Islet precursor cell (in vitro differentiated cells): ENCODE measurements around the gene FNIP1.
"Not testable (repeated sequence)": the region's sequence is repeated elsewhere in the genome, so short reads cannot be mapped to it uniquely, and the experiment has no call there.

ENCODE experiments used
- DNase-seq: peaks from one replicate; pipeline ENCODE4 v3.0.0-alpha.2; 2018

The FNIP1 gene

GRCh38 chr5:131635684-131636572 lies 160.9 kb downstream of the FNIP1 start:
- DNase-seq = no peak

DNA sequence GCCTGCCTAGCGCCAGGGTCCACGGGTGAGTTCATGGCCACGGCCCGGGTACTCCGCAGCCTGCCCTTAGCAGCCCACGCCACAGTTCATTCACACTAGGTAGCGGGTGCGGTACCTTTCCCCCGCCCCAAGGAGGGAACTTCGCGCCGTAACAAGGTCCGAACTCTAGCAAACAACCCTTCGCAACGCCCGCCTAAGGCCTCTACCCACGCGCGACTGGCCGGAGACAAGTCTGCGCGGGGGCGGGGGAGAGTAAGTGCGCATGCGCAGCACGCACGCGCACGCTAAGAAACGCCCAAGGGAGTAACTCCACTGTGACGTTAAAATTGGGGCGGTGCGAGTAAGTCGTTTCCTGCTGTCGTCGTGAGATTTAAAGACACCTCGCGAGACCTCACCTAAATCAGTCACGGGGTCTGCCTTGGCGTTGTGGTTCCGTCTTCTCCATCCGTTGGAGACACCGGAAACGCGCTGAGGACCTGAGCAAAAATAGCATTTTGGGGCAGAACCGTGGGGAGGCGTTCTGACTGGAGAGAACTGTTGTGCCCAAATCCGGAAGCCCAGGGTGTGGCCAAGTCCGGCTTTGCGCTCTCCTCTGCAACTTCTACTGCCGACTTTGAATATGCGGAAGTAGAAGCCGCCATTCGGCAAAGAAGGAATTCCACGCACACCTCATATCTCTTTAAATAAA lies 161.7 kb downstream of the FNIP1 start, which contains the start of gene RAPGEF6:
Gene RAPGEF6 (minus strand): TSS at position 234 of the 688 bp plus-strand sequence. CDS start 199 bp downstream, at position 35.
- DNase-seq = peak; percentile 99

- peak; percentile 89 for DNase-seq
Measured at GRCh38 chr5:131634666-131634995, 162.2 kb downstream of the FNIP1 start.

DNA sequence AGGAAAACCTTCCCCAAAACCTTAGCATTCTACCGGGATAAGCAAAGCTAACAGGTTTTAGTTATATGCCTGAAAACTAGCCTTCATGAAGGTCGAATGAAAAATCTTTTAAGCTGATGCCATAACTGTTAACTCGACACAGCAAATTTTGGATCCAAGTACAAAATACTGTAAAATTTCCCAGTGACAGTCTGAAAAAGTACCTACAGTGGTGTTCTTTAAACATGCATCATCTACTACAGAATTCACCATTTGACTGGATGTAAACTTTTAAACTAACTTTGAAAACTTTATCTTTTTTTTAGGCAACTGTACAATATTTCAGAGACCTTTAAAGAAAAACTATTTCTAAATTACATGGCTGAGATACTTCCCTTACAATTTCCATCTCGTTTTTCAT lies 162.6 kb downstream of the FNIP1 start:
- no peak for DNase-seq

- DNase-seq = no peak
Measured at GRCh38 chr5:131633830-131634229, 163.0 kb downstream of the FNIP1 start.

- no peak for DNase-seq
Measured at GRCh38 chr5:131630963-131631350, 165.9 kb downstream of the FNIP1 start.

GRCh38 chr5:131630208-131630962 lies 166.4 kb downstream of the FNIP1 start:
- DNase-seq = no peak

DNA sequence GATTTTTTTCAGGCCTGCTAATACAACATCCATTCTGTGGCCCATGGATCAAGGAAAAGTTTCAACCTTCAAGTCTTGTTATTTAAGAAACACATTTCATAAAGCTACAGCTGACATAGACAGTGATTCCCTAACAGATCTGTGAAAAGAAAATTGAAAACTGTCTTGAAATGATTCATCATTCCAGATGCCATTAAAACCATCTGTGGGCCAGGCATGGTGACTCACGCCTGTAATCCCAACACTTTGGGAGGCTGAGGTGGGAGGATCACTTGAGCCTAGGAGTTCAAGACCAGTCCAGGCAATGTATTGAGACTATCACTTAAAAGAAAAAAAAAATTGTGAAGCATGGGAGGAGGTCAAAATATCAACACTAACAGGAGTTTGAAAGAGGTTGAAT lies 167.8 kb downstream of the FNIP1 start:
- DNase-seq = no peak

DNA sequence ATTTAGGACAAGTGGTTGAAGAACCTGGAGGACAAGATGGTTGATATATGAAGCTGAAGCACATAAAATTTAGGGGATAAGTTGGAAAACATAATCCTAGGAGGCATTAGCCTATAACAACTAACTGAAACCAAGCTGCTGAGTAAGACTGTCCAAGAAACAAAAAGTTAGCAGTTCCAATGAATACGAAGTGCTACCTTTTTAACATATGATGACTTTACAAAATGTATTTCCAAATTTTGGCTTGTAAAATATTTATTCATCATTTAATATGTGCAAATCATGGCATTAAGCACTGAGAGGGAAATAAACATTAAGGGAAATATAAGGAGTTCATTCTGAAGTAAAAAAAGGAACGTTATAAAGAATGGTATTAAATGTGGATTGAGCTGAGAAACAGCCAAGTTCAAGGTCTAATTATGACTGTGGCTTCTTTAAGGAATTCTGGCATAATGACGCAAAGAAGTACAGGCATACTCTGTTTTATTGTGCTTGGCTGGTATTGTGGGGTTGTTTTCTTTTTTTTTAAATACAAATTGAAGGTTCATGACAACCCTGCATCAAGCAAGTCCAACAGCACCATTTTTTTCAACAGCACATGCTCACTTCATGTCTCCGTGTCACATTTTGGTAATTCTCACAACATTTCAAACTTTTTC lies 169.5 kb downstream of the FNIP1 start:
- no peak for DNase-seq

DNA sequence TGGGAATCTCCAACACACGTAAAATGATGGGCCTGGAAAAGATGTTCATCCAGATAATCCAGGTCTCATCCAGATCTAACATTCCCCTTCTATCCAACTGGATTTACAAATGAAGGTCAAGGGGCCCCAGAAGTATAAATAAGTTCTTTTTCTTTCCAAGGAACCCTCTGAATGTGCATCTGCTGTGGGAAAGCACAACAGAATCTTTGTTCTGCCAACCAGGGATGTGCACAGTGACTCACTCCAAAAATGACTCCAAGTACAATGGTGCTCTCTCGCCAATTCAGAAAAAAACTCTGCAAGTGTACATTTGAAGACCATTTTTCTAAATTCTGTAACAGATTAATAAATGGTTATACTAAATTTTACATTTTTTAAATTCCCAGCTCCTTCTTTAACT lies 174.2 kb downstream of the FNIP1 start:
- DNase-seq = peak; percentile 64

- not testable (repeated sequence) for DNase-seq
Measured at GRCh38 chr5:131621164-131621563, 175.7 kb downstream of the FNIP1 start.

DNA sequence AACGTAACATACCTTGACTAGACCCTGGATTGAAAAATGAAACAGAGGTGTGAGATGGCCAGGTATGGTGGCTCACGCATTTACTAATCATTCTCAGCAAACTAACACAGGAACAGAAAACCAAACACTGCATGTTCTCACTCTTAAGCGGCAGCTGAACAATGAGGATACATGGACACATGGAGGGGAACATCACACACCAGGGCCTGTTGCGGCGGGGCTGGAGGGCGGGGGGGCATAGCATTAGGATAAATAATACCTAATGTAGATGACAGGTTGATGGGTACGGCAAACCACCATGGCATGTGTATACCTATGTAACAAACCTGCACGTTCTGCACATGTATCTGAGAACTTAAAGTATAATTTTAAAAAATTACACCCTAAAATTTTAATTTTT lies 177.7 kb downstream of the FNIP1 start:
- DNase-seq = no peak

DNA sequence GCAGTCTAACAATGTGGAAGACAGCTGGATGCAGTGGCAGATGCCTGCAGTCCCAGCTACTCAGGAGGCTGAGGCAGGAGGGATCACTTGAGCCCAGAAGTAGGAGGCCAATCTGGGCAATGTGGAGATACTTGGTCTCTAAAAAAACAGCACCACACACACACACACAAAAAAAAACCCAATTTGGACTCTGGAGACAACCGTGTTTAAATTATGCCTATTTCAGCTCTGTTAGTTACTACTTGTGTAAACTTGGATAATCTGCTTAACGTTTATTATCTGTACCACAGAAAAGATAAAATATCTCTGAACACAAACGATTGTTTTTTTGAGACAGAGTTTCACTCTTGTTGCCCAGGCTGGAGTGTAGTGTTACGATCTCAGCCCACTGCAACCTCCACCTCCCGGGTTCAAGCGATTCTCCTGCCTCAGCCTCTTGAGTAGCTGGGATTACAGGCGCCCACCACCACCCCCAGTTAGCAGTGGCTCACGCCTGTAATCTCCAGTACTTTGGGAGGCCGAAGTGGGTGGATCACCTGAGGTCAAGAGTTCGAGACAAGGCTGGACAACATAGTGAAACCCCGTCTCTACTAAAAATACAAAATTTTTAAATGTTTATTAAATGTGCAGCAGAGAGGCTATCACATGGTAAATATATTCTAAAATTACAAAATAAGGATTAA lies 179.5 kb downstream of the FNIP1 start:
- no peak for DNase-seq

DNA sequence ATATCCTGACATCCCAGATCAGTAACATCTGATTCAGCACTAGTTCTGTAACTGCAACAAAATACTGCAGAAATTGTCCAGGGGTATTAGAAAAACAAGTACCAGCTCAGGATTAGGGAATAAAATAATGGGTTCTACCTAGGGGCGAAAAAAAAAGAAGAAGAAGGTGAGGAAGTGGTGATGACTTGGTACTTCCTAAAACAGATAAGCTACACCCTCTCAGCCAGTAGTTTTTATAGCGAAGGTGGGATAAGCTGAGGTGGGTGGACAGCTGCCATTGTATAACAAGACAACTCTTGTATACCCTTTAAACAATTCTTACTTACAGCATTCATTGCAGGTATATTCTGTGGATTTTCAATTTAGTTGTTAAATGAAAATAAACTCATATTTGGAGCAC lies 180.9 kb downstream of the FNIP1 start:
- DNase-seq = no peak

GRCh38 chr5:131613423-131613822 lies 183.4 kb downstream of the FNIP1 start:
- no peak for DNase-seq

GRCh38 chr5:131611064-131611381 lies 185.8 kb downstream of the FNIP1 start:
- no peak for DNase-seq

GRCh38 chr5:131610198-131611063 lies 186.4 kb downstream of the FNIP1 start:
- peak; percentile 78 for DNase-seq

GRCh38 chr5:131609774-131610173 lies 187.0 kb downstream of the FNIP1 start:
- no peak for DNase-seq

GRCh38 chr5:131608597-131608996 lies 188.2 kb downstream of the FNIP1 start:
- DNase-seq = no peak

DNA sequence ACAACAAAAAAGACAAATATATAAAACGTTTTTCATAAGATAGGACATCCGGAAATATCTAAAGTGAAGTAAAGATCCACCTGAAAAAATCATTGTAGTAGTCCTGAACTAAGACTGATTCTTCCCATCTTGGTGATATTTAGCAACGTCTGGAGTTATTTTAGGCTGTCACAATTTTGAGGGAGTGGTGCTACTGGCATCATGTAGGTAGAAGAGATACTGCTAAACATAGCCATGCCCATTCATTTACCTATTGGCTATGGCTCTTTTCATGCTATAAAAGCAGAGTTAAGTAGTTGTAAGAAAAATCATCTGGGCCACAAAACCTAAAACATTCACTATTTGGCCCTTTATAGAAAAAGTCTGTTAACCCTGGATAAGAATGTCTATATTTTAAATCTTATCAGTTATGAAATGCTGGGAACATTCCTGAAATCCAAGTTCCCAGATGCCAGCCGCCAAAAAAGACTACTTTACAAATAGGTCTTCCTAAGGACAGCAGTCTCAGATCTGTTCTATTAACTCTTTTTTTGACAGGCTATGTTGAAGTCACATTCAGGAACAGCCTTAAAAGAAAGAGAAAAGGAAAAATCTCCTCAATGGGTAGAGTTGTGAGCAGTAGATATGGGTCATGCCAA lies 188.8 kb downstream of the FNIP1 start:
- no peak for DNase-seq

DNA sequence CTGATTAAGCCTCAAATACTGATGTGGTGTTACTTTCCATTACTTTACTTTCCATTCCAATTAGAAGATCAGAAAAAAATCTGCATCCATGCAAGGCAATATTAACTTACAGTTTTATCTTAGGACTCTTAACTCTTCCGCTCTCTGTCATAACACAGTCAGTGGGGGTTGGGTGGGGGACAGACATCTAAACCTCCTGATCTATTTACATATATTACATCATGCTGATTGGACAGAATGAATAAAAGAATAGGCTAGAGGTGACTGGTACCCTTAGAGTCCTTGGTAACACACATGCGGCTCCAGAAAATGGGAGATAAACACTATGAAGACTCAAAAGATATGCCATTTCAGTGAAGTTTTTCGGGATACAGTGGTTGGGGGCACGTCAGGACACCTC lies 189.4 kb downstream of the FNIP1 start:
- no peak for DNase-seq
